Stimulated activated CD8-positive, alpha-beta memory T cell treated with anti-CD3 and anti-CD28 coated beads, Interleukin-4, amount 100 ng/mL, for 24 hours (primary cell): Measurements from ENCODE around the gene ZNF746.
"Not testable (repeated sequence)": the region's sequence is repeated elsewhere in the genome, so short reads cannot be mapped to it uniquely, and the experiment has no call there.

ENCODE experiments used
- DNase-seq: peaks from one replicate; pipeline ENCODE4 v3.0.0-alpha.2; 2020; ENCODE audit warnings: low read depth

ZNF746 gene

GRCh38 chr7:149459540-149460452, 37.8 kb downstream of the ZNF746 start:
- no peak for DNase-seq

DNA sequence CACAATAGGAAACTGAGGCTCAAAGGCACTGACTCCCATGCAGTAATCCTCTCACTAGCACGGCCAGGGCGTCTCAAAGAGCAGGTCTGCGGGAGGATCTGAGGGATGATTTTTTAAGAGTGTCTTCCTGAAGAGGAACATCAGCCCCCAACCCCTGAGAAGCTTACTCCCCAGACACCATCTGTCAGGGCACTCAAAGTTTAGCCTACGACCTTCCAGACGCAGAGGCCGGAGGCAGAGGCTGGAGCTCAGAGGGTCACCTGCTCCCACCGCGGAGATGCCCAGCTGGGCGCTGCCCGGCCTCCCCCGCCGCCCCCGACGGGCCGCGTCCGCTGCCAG, 38.4 kb downstream of the ZNF746 start:
- no peak for DNase-seq

DNA sequence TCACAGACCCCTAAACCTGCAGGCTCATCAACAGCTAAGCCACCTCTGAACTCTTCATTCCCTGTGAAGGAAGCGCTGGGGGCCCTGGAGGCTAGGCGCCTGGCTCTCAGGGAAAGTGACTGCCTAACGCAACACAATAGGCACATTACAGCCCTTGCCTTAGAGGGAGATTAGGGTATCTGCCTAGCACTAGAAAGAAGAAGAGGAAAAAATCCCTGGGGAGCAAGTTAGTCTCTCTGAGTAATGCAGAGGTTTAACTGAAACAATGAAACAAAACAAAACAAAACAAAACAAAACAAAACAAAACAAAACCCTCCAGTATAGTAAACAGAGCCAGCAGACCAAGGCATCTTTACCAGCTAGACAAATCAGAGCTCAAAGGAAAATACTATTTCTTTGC, 39.4 kb downstream of the ZNF746 start:
- DNase-seq = no peak

- no peak for DNase-seq
These were observed 39.8 kb downstream of the ZNF746 start for GRCh38 chr7:149457766-149458165.

- DNase-seq = no peak
These were observed 40.8 kb downstream of the ZNF746 start for GRCh38 chr7:149456506-149457421.

GRCh38 chr7:149455175-149455950, 42.2 kb downstream of the ZNF746 start:
- no peak for DNase-seq

DNA sequence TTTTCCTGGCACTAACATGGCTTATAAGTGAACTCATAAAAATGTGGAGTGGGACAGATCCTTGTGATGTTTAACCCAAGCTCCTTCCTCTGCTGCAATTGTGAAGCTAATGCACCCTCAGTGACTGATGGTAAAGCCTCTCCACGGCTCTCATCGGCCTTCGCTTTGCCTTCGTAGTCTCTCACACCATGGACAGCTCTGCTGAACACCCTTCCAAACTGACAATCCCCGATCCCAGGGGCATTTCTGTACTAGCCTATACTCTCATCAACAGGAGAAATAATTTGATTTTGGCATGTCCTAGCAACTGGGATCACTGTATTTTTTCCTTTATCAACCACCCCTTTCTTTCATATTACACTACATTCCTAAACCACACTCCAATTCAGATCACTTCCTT, 42.9 kb downstream of the ZNF746 start:
- no peak for DNase-seq

- no peak for DNase-seq
These were observed 43.6 kb downstream of the ZNF746 start for GRCh38 chr7:149454006-149454405.

GRCh38 chr7:149450821-149451220, 46.8 kb downstream of the ZNF746 start:
- no peak for DNase-seq

DNA sequence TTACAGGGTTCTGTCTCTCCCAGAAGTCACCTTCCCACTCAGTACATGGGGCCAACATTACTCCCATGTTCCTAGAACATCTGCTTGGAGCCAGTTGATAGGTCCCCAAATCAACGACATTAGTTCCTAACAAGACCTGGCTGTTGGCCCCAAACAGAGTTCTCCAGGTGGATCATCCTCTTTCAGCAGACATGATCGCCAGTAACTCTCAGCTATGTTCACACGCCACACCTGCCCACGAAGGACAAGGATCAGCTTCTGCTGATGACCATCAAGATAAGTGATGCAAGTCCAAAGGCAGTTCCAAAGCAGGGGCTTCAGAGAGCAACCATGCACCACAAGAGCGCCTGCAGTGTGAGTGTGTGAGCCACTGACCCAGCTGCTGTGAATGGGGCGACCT, 47.7 kb downstream of the ZNF746 start:
- DNase-seq = no peak

GRCh38 chr7:149448961-149449360, 48.6 kb downstream of the ZNF746 start:
- no peak for DNase-seq

- not testable (repeated sequence) for DNase-seq
These were observed 51.6 kb downstream of the ZNF746 start for GRCh38 chr7:149446026-149446425.

DNA sequence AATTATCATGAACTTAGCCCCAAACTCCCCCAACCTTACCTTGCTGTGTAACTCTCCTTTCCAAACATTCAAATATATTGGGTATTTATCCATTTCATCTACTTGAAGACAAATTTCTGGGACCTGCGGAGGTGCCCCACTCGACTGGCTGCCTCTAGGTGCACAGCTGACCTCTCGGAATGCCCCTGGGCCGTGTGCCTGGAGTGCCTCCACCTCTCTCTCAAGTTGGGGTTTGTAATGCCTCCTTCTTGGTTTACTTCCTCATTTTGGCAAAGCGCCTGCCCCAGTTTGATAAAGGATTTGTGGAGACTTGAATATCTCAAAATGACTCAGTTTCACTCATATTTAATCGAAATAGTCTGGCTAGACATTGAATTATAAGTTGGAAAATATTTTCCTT, 53.3 kb downstream of the ZNF746 start:
- no peak for DNase-seq

DNA sequence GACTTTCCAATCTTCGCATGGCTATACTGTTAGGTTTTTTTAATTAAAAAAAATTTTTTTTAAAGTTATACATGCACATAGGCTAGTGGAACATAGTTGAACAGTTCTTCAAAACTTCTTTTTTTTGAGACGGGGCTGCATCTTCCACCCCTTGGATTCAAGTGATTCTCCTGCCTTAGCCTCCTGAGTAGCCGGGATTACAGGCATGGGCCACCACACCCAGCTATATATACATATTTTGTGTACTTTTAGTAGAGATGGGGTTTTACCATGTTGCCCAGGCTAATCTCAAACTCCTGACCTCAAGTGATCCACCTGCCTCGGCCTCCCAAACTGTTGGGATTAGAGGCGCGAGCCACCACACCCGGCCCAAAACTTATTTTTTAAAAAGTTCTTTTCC, 54.1 kb downstream of the ZNF746 start:
- no peak for DNase-seq

- no peak for DNase-seq
These were observed 54.7 kb downstream of the ZNF746 start for GRCh38 chr7:149442924-149443323.

DNA sequence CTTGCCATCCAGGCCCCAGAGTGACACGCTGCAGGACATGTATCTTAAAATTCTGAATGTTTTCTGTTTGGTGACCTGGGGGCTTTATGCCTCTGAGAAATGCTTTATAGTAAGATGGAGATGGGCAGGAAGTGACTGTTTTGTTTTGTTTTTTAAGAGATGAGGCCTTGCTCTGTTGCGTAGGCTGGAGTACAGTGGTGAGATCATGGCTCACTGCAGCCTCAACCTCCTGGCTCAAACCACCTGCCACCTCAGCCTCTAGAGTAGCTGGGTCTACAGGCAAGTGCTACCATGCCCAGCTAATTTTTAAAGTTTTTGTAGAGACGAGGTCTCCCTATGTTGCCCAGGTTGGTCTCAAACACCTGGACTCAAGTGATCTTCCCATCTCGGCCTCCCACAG, 57.4 kb downstream of the ZNF746 start:
- no peak for DNase-seq

DNA sequence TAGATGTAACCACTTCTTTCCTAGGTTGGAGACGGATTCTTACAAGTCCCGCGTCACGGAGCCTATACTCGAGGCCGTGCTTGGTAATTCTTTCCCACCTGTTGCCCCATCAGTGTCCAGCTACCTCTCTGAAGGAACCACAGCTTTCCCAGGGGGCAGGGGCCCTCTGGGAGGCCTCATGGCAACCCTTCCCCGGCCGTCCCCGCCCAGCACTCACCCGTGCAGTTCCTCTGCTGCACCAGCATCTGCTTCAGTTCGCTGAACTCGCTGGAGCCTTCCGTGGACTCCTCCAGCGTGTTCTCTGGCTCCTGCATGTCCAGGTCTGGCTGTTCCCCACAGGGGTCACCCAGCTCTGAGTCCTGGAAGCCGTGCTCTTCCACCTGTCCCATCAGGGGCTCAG, 61.3 kb downstream of the ZNF746 start:
- DNase-seq = no peak

DNA sequence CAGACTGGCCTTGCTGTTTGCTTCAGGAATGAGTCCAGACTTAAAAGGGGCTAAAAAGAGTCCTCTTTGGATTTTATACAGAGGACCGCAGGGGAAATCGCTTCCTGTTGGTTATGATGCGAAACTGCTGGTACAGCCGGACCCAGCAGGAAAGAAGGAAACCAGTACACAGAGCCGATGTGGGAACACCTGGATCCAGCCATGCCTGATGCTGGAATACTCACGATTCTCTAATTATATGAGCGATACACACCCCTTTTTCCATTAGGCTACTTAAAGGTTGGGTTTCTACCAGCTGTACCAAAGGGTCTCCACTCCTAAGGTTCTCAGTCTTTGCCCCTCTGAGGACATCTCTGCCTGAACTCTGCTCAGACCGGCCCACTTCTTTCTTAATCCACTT, 64.5 kb downstream of the ZNF746 start:
- DNase-seq = no peak

DNA sequence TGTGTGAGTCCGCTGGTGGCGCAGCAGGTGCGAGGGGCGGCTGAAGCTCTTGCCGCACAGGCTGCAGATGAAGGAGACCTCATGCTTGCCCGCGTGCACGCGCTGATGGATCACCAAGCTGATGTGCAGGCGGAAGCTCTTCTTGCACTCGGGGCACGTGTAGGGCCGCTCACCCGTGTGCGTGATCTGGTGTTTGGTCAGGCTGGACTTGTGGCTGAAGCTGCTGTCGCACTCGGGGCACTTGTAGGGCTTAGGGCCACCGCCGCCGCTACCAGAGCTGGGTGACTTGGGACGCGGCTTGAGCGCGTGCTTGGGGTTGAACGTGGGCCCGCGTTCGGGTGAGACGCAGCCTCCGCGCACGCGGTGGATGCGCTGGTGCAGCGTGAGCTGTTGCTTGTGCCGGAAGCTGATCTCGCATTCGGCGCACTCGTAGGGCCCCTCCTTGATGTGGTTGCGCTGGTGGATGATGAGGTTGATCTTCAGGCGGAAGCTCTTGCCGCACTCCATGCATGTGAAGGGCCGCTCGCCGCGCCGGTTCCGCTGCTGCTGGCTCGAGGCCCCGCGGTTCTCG, 65.4 kb downstream of the ZNF746 start:
- no peak for DNase-seq

DNA sequence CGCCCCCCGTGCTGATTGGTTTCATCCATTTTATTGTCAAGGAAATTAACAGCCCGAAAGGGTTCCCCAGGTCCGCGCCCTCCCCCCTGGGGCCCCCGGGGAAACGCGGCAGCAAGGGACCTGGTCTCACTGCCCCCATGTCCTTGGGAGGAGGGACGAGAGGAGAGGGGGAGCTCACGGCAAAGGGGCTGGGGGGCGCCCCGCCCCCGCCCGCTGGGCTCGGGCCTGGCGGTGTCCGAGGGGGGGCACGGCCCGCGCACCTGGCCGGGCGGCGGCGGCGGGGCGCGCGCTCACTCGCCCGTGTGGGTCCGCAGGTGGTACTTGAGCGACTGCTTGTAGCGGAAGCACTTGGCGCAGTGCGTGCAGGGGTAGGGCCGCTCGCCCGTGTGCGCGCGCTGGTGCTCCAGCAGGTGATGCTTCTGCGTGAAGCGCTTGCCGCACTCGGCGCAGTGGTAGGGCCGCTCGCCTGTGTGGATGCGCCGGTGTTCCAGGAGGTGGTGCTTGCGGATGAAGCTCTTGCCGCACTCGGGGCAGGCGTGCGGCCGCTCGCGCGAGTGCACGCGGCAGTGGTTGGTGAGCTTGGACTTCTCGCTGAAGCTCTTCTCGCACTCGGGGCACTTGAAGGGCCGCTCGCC, 66.0 kb downstream of the ZNF746 start:
- no peak for DNase-seq

GRCh38 chr7:149430192-149430591, 67.4 kb downstream of the ZNF746 start:
- no peak for DNase-seq

- DNase-seq = no peak
These were observed 69.7 kb downstream of the ZNF746 start for GRCh38 chr7:149427893-149428292.
